WTC11 (cell line): Measurements from ENCODE around the gene MAPRE2. TPM values are rescaled to one million over a fixed set of nuclear protein-coding genes. Genes with fewer than 3 reads are reported as not detected.

Source experiments
- CREB1 ChIP-seq: sonication (generic); formaldehyde crosslinking; IDR thresholded peaks from 2 replicates; pipeline ENCODE4 v1.8.0; 2023; ENCODE audit warnings: mild to moderate bottlenecking, missing genetic modification reagents
- EMX1 ChIP-seq: fragments of 250-450 bp; sonication (Bioruptor Pico); IDR thresholded peaks from 2 replicates; pipeline ENCODE4 v1.8.0; 2021; ENCODE audit warnings: mild to moderate bottlenecking
- ESRRA ChIP-seq: sonication (generic); formaldehyde crosslinking; IDR thresholded peaks from 2 replicates; pipeline ENCODE4 v1.8.1; 2022; ENCODE audit warnings: mild to moderate bottlenecking, missing genetic modification reagents, borderline replicate concordance
- ETV6 ChIP-seq: sonication (generic); formaldehyde crosslinking; IDR thresholded peaks from 2 replicates; pipeline ENCODE4 v1.8.1; 2022; ENCODE audit warnings: mild to moderate bottlenecking, missing genetic modification reagents
- GABPB1 ChIP-seq: sonication (generic); formaldehyde crosslinking; IDR thresholded peaks from 2 replicates; pipeline ENCODE4 v1.8.1; 2023; ENCODE audit warnings: mild to moderate bottlenecking, missing genetic modification reagents
- GRHL2 ChIP-seq: fragments of 250-450 bp; sonication (Bioruptor Pico); IDR thresholded peaks from 2 replicates; pipeline ENCODE4 v1.8.0; 2022; ENCODE audit warnings: mild to moderate bottlenecking, moderate library complexity; ENCODE audit not compliant: insufficient replicate concordance, severe bottlenecking
- GTF2I ChIP-seq: fragments of 250-450 bp; sonication (Bioruptor Pico); conservative IDR thresholded peaks from 2 replicates; pipeline ENCODE4 v1.4.0; 2021; ENCODE audit warnings: mild to moderate bottlenecking
- IRF2 ChIP-seq: sonication (generic); formaldehyde crosslinking; IDR thresholded peaks from 2 replicates; pipeline ENCODE4 v1.8.0; 2022; ENCODE audit warnings: low read depth, missing genetic modification reagents, borderline replicate concordance
- MYBL2 ChIP-seq: sonication (generic); formaldehyde crosslinking; IDR thresholded peaks from 2 replicates; pipeline ENCODE4 v1.8.1; 2023; ENCODE audit warnings: mild to moderate bottlenecking, moderate library complexity, missing genetic modification reagents
- NFE2L1 ChIP-seq: sonication (generic); formaldehyde crosslinking; IDR thresholded peaks from 2 replicates; pipeline ENCODE4 v1.8.1; 2023; ENCODE audit warnings: missing genetic modification reagents
- NFYB ChIP-seq: sonication (generic); formaldehyde crosslinking; conservative IDR thresholded peaks from 2 replicates; pipeline ENCODE4 v1.8.0; 2022; ENCODE audit warnings: low read depth, missing genetic modification reagents
- RELA ChIP-seq: sonication (generic); formaldehyde crosslinking; IDR thresholded peaks from 2 replicates; pipeline ENCODE4 v1.8.1; 2022; ENCODE audit warnings: missing genetic modification reagents, mild to moderate bottlenecking, borderline replicate concordance
- SMAD3 ChIP-seq: sonication (generic); formaldehyde crosslinking; IDR thresholded peaks from 2 replicates; pipeline ENCODE4 v1.8.0; 2022; ENCODE audit warnings: missing genetic modification reagents, mild to moderate bottlenecking, borderline replicate concordance
- TEAD1 ChIP-seq: sonication (generic); formaldehyde crosslinking; IDR thresholded peaks from 2 replicates; pipeline ENCODE4 v1.8.0; 2022; ENCODE audit warnings: mild to moderate bottlenecking, missing genetic modification reagents
- TEAD4 ChIP-seq: sonication (generic); formaldehyde crosslinking; IDR thresholded peaks from 2 replicates; pipeline ENCODE4 v1.8.0; 2022; ENCODE audit warnings: mild to moderate bottlenecking, missing genetic modification reagents
- ZNF232 ChIP-seq: sonication (generic); formaldehyde crosslinking; IDR thresholded peaks from 2 replicates; pipeline ENCODE4 v1.8.0; 2022; ENCODE audit warnings: mild to moderate bottlenecking, missing genetic modification reagents
- ZNF423 ChIP-seq: fragments of 250-450 bp; sonication (Bioruptor Pico); IDR thresholded peaks from 2 replicates; pipeline ENCODE4 v2.1.2; 2022; ENCODE audit warnings: mild to moderate bottlenecking, moderate library complexity
- total RNA-seq: library from RNA; stranded (reverse); gene quantifications from 3 replicates; pipeline ENCODE4 v1.2.3, GENCODE V29; 2021
- TF ChIP-seq, protein P1 (sequence below): sonication (generic); formaldehyde crosslinking; IDR thresholded peaks from 2 replicates; pipeline ENCODE4 v1.8.1; 2022; ENCODE audit warnings: mild to moderate bottlenecking, moderate library complexity, missing genetic modification reagents
- TF ChIP-seq, protein P2 (sequence below): sonication (generic); formaldehyde crosslinking; IDR thresholded peaks from 2 replicates; pipeline ENCODE4 v1.8.0; 2023; ENCODE audit warnings: mild to moderate bottlenecking, missing genetic modification reagents
- TF ChIP-seq, protein P3 (sequence below): sonication (generic); formaldehyde crosslinking; IDR thresholded peaks from 2 replicates; pipeline ENCODE4 v1.8.0; 2023; ENCODE audit warnings: missing genetic modification reagents
- TF ChIP-seq, protein P4 (sequence below): sonication (generic); formaldehyde crosslinking; IDR thresholded peaks from 2 replicates; pipeline ENCODE4 v1.8.0; 2022; ENCODE audit warnings: mild to moderate bottlenecking, missing genetic modification reagents
- TF ChIP-seq, protein P5 (sequence below): sonication (generic); formaldehyde crosslinking; IDR thresholded peaks from 2 replicates; pipeline ENCODE4 v1.8.1; 2023; ENCODE audit warnings: mild to moderate bottlenecking, missing genetic modification reagents
- TF ChIP-seq, protein P6 (sequence below): sonication (generic); formaldehyde crosslinking; IDR thresholded peaks from 2 replicates; pipeline ENCODE4 v1.8.1; 2023; ENCODE audit warnings: mild to moderate bottlenecking, missing genetic modification reagents, moderate library complexity
- TF ChIP-seq, protein P7 (sequence below): fragments of 250-450 bp; sonication (Bioruptor Pico); IDR thresholded peaks from 2 replicates; pipeline ENCODE4 v1.9.0; 2021; ENCODE audit warnings: mild to moderate bottlenecking
- TF ChIP-seq, protein P8 (sequence below): sonication (generic); formaldehyde crosslinking; IDR thresholded peaks from 2 replicates; pipeline ENCODE4 v1.8.1; 2022; ENCODE audit warnings: mild to moderate bottlenecking, missing genetic modification reagents, moderate library complexity, borderline replicate concordance
- TF ChIP-seq, protein P9 (sequence below): sonication (generic); formaldehyde crosslinking; IDR thresholded peaks from 2 replicates; pipeline ENCODE4 v1.8.0; 2022; ENCODE audit warnings: mild to moderate bottlenecking, missing genetic modification reagents
- TF ChIP-seq, protein P10 (sequence below): sonication (generic); formaldehyde crosslinking; IDR thresholded peaks from 2 replicates; pipeline ENCODE4 v1.8.0; 2022; ENCODE audit warnings: mild to moderate bottlenecking, missing genetic modification reagents

MAPRE2 gene
- total RNA-seq, 1 experiment from 2014 or later = 20.4 TPM

DNA sequence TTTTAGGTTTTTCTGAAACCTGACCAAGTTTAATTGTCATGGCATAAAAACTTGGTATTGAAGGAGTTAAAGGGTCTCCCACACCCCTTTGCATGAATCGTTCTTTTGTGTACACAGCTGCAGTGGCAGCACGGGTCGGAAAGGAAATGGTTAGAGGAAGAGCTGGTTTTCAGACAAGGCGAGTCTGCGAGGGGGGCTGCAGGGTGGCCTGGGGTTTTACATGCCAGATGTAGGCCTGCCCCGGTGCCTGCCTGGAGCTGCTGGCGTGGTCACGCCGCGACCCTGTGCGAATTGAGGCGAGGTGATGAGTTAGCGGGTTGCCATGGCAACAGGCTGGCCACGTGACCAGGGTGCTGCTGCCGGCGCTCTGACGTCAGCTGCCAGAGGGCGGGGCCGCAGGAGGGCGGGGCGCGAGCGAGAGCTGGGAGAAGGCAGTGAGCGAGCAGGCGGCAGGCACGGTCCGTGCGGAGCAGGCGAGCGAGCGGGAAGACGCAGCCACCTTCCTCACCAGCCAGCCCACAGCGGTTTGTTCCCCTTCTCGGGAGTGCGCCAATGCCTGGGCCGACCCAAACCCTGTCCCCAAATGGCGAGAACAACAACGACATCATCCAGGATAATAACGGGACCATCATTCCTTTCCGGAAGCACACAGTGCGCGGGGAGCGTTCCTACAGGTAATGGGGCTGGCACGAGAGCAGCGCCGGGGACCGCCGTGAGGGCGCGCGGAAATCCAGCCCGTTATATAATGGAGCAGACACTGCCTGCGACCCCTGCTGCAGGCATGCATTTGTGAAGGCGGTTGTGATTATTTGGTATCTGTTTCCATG, at the start of gene MAPRE2 (continued):
- TF ChIP-seq, protein P1, sequence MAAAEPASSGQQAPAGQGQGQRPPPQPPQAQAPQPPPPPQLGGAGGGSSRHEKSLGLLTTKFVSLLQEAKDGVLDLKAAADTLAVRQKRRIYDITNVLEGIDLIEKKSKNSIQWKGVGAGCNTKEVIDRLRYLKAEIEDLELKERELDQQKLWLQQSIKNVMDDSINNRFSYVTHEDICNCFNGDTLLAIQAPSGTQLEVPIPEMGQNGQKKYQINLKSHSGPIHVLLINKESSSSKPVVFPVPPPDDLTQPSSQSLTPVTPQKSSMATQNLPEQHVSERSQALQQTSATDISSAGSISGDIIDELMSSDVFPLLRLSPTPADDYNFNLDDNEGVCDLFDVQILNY (CRISPR knock-in tag) = no peak
- TF ChIP-seq, protein P2, sequence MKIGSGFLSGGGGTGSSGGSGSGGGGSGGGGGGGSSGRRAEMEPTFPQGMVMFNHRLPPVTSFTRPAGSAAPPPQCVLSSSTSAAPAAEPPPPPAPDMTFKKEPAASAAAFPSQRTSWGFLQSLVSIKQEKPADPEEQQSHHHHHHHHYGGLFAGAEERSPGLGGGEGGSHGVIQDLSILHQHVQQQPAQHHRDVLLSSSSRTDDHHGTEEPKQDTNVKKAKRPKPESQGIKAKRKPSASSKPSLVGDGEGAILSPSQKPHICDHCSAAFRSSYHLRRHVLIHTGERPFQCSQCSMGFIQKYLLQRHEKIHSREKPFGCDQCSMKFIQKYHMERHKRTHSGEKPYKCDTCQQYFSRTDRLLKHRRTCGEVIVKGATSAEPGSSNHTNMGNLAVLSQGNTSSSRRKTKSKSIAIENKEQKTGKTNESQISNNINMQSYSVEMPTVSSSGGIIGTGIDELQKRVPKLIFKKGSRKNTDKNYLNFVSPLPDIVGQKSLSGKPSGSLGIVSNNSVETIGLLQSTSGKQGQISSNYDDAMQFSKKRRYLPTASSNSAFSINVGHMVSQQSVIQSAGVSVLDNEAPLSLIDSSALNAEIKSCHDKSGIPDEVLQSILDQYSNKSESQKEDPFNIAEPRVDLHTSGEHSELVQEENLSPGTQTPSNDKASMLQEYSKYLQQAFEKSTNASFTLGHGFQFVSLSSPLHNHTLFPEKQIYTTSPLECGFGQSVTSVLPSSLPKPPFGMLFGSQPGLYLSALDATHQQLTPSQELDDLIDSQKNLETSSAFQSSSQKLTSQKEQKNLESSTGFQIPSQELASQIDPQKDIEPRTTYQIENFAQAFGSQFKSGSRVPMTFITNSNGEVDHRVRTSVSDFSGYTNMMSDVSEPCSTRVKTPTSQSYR = no peak
- TF ChIP-seq RELA (no peak), ZNF232 (CRISPR knock-in tag) (no peak), NFYB (CRISPR knock-in tag) (no peak), IRF2 (no peak), ESRRA (CRISPR knock-in tag) (no peak), GTF2I (CRISPR knock-in tag) (no peak), MYBL2 (CRISPR knock-in tag) (no peak), TEAD1 (CRISPR knock-in tag) (0 out of 2 replicates have a peak, but pooled peaks have one; percentile 54), CREB1 (CRISPR knock-in tag) (0 out of 2 replicates have a peak, but pooled peaks have one; percentile 54), NFE2L1 (CRISPR knock-in tag) (no peak), GRHL2 (CRISPR knock-in tag) (no peak), TEAD4 (CRISPR knock-in tag) (no peak), EMX1 (CRISPR knock-in tag) (no peak), ETV6 (CRISPR knock-in tag) (no peak), ZNF423 (no peak), GABPB1 (CRISPR knock-in tag) (peak; percentile 21; the same call in 1 of the 2 replicates), SMAD3 (no peak)
- TF ChIP-seq, protein P3, sequence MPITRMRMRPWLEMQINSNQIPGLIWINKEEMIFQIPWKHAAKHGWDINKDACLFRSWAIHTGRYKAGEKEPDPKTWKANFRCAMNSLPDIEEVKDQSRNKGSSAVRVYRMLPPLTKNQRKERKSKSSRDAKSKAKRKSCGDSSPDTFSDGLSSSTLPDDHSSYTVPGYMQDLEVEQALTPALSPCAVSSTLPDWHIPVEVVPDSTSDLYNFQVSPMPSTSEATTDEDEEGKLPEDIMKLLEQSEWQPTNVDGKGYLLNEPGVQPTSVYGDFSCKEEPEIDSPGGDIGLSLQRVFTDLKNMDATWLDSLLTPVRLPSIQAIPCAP = no peak
- TF ChIP-seq, protein P4, sequence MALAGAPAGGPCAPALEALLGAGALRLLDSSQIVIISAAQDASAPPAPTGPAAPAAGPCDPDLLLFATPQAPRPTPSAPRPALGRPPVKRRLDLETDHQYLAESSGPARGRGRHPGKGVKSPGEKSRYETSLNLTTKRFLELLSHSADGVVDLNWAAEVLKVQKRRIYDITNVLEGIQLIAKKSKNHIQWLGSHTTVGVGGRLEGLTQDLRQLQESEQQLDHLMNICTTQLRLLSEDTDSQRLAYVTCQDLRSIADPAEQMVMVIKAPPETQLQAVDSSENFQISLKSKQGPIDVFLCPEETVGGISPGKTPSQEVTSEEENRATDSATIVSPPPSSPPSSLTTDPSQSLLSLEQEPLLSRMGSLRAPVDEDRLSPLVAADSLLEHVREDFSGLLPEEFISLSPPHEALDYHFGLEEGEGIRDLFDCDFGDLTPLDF (CRISPR knock-in tag) = no peak
- TF ChIP-seq, protein P5, sequence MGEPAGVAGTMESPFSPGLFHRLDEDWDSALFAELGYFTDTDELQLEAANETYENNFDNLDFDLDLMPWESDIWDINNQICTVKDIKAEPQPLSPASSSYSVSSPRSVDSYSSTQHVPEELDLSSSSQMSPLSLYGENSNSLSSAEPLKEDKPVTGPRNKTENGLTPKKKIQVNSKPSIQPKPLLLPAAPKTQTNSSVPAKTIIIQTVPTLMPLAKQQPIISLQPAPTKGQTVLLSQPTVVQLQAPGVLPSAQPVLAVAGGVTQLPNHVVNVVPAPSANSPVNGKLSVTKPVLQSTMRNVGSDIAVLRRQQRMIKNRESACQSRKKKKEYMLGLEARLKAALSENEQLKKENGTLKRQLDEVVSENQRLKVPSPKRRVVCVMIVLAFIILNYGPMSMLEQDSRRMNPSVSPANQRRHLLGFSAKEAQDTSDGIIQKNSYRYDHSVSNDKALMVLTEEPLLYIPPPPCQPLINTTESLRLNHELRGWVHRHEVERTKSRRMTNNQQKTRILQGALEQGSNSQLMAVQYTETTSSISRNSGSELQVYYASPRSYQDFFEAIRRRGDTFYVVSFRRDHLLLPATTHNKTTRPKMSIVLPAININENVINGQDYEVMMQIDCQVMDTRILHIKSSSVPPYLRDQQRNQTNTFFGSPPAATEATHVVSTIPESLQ = no peak
- TF ChIP-seq, protein P6, sequence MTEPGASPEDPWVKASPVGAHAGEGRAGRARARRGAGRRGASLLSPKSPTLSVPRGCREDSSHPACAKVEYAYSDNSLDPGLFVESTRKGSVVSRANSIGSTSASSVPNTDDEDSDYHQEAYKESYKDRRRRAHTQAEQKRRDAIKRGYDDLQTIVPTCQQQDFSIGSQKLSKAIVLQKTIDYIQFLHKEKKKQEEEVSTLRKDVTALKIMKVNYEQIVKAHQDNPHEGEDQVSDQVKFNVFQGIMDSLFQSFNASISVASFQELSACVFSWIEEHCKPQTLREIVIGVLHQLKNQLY (CRISPR knock-in tag) = no peak
- TF ChIP-seq, protein P7, sequence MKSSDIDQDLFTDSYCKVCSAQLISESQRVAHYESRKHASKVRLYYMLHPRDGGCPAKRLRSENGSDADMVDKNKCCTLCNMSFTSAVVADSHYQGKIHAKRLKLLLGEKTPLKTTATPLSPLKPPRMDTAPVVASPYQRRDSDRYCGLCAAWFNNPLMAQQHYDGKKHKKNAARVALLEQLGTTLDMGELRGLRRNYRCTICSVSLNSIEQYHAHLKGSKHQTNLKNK = no peak
- TF ChIP-seq, protein P8, sequence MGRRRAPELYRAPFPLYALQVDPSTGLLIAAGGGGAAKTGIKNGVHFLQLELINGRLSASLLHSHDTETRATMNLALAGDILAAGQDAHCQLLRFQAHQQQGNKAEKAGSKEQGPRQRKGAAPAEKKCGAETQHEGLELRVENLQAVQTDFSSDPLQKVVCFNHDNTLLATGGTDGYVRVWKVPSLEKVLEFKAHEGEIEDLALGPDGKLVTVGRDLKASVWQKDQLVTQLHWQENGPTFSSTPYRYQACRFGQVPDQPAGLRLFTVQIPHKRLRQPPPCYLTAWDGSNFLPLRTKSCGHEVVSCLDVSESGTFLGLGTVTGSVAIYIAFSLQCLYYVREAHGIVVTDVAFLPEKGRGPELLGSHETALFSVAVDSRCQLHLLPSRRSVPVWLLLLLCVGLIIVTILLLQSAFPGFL (CRISPR knock-in tag) = no peak
- TF ChIP-seq, protein P9, sequence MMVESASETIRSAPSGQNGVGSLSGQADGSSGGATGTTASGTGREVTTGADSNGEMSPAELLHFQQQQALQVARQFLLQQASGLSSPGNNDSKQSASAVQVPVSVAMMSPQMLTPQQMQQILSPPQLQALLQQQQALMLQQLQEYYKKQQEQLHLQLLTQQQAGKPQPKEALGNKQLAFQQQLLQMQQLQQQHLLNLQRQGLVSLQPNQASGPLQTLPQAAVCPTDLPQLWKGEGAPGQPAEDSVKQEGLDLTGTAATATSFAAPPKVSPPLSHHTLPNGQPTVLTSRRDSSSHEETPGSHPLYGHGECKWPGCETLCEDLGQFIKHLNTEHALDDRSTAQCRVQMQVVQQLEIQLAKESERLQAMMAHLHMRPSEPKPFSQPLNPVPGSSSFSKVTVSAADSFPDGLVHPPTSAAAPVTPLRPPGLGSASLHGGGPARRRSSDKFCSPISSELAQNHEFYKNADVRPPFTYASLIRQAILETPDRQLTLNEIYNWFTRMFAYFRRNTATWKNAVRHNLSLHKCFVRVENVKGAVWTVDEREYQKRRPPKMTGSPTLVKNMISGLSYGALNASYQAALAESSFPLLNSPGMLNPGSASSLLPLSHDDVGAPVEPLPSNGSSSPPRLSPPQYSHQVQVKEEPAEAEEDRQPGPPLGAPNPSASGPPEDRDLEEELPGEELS = peak; percentile 76; the same call in 1 of the 2 replicates
- TF ChIP-seq, protein P10, sequence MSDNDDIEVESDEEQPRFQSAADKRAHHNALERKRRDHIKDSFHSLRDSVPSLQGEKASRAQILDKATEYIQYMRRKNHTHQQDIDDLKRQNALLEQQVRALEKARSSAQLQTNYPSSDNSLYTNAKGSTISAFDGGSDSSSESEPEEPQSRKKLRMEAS (CRISPR knock-in tag) = peak; percentile 93
